H9 (cell line): ENCODE data around the gene SH3RF3. TPM values are rescaled to one million over a fixed set of nuclear protein-coding genes. Genes with fewer than 3 reads are reported as not detected.

Source experiments
- DNase-seq: peaks from one replicate; pipeline ENCODE4 v3.0.0-alpha.2; 2017
- H2AFZ ChIP-seq: one replicate; pipeline ENCODE4 v1.6.1; 2013; ENCODE audit warnings: mild to moderate bottlenecking, low read length, control low read depth, moderate library complexity
- H2AK5ac ChIP-seq: 2 replicates; pipeline ENCODE4 v1.6.1; 2013; ENCODE audit warnings: low read length, control low read depth, mixed read lengths; ENCODE audit not compliant: insufficient read length
- H2BK120ac ChIP-seq: one replicate; pipeline ENCODE4 v1.6.1; 2013; ENCODE audit warnings: low read depth, mild to moderate bottlenecking, low read length, control low read depth, inconsistent platforms; ENCODE audit not compliant: poor library complexity, severe bottlenecking
- H2BK12ac ChIP-seq: 2 replicates; pipeline ENCODE4 v1.6.1; 2013; ENCODE audit warnings: low read length, control low read depth, mixed read lengths, low read depth; ENCODE audit not compliant: insufficient read length
- H2BK15ac ChIP-seq: 2 replicates; pipeline ENCODE4 v1.6.1; 2013; ENCODE audit warnings: low read depth, low read length, control low read depth
- H2BK20ac ChIP-seq: one replicate; pipeline ENCODE4 v1.6.1; 2013; ENCODE audit warnings: low read depth, mild to moderate bottlenecking, low read length, control low read depth, inconsistent platforms; ENCODE audit not compliant: poor library complexity, severe bottlenecking
- H2BK5ac ChIP-seq: 2 replicates; pipeline ENCODE4 v1.6.1; 2013; ENCODE audit warnings: low read length, control low read depth, mixed read lengths; ENCODE audit not compliant: insufficient read length
- H3K14ac ChIP-seq: 2 replicates; pipeline ENCODE4 v1.6.1; 2013; ENCODE audit warnings: low read length, control low read depth; ENCODE audit not compliant: insufficient read depth
- H3K18ac ChIP-seq: 2 replicates; pipeline ENCODE4 v1.6.1; 2013; ENCODE audit warnings: low read depth, mild to moderate bottlenecking, mixed read lengths, low read length, control low read depth; ENCODE audit not compliant: insufficient read length
- H3K23ac ChIP-seq: 2 replicates; pipeline ENCODE4 v1.6.1; 2013; ENCODE audit warnings: low read length, control low read depth, mixed read lengths, low read depth; ENCODE audit not compliant: insufficient read length
- H3K23me2 ChIP-seq: 2 replicates; pipeline ENCODE4 v1.6.1; 2013; ENCODE audit warnings: low read depth, mild to moderate bottlenecking, mixed read lengths, low read length, control low read depth; ENCODE audit not compliant: insufficient read length, poor library complexity, severe bottlenecking
- H3K27ac ChIP-seq: 2 replicates; pipeline ENCODE4 v1.5.1; 2013; ENCODE audit warnings: low read length, control low read depth, mixed read lengths, low read depth; ENCODE audit not compliant: insufficient read length
- H3K27me3 ChIP-seq: 2 replicates; pipeline ENCODE4 v1.6.1; 2013; ENCODE audit warnings: low read length, control low read depth, inconsistent platforms; ENCODE audit not compliant: insufficient read depth
- H3K4ac ChIP-seq: 2 replicates; pipeline ENCODE4 v1.6.1; 2013; ENCODE audit warnings: low read depth, mild to moderate bottlenecking, control low read depth, inconsistent platforms, low read length, moderate library complexity
- H3K4me1 ChIP-seq: 2 replicates; pipeline ENCODE4 v1.6.1; 2013; ENCODE audit warnings: low read length, control low read depth, inconsistent platforms; ENCODE audit not compliant: insufficient read depth
- H3K4me2 ChIP-seq: 2 replicates; pipeline ENCODE4 v1.6.1; 2013; ENCODE audit warnings: low read length, control low read depth, mixed read lengths; ENCODE audit not compliant: insufficient read length, insufficient read depth
- H3K56ac ChIP-seq: 2 replicates; pipeline ENCODE4 v1.6.1; 2013; ENCODE audit warnings: low read depth, mild to moderate bottlenecking, mixed read lengths, low read length, control low read depth; ENCODE audit not compliant: insufficient read length
- H3K79me1 ChIP-seq: 2 replicates; pipeline ENCODE4 v1.6.1; 2013; ENCODE audit warnings: low read depth, mild to moderate bottlenecking, moderate library complexity, low read length, control low read depth, inconsistent platforms; ENCODE audit not compliant: insufficient read depth, poor library complexity, severe bottlenecking
- H3K79me2 ChIP-seq: 2 replicates; pipeline ENCODE4 v1.6.1; 2013; ENCODE audit warnings: low read length, control low read depth, inconsistent platforms; ENCODE audit not compliant: insufficient read depth
- H3K9ac ChIP-seq: 2 replicates; pipeline ENCODE4 v1.6.1; 2013; ENCODE audit warnings: low read length, control low read depth, mixed read lengths; ENCODE audit not compliant: insufficient read length; ENCODE audit errors: extremely low read depth
- H3K9me3 ChIP-seq: one replicate; pipeline ENCODE4 v1.6.1; 2013; ENCODE audit warnings: low read depth, low read length, inconsistent platforms; ENCODE audit not compliant: control insufficient read depth
- H3T11ph ChIP-seq: one replicate; pipeline ENCODE4 v1.6.1; 2013; ENCODE audit warnings: mild to moderate bottlenecking, low read length, control low read depth, inconsistent platforms
- H4K20me1 ChIP-seq: one replicate; pipeline ENCODE4 v1.6.1; 2013; ENCODE audit not compliant: control insufficient read depth, insufficient read length, insufficient read depth
- H4K5ac ChIP-seq: 2 replicates; pipeline ENCODE4 v1.6.1; 2013; ENCODE audit warnings: low read depth, mild to moderate bottlenecking, mixed read lengths, low read length, control low read depth; ENCODE audit not compliant: insufficient read length
- H4K8ac ChIP-seq: replicated peaks from 2 replicates; pipeline ENCODE4 v1.6.1; 2013; ENCODE audit warnings: low read length, control low read depth, mixed read lengths, low read depth; ENCODE audit not compliant: insufficient read length
- H4K91ac ChIP-seq: 2 replicates; pipeline ENCODE4 v1.6.1; 2013; ENCODE audit warnings: low read depth, mild to moderate bottlenecking, moderate library complexity, mixed read lengths, low read length, control low read depth; ENCODE audit not compliant: insufficient read length
- H3K27ac Mint-ChIP-seq, 3 experiments: 2 replicates in 2 of 3; 3 replicates in 1 of 3; pipeline ENCODE4 v1.8.0; 2020 to 2021; ENCODE audit warnings: mixed read lengths in 3 of 3, mild to moderate bottlenecking in 1 of 3, moderate library complexity in 1 of 3
- H3K27me3 Mint-ChIP-seq: 2 replicates; pipeline ENCODE4 v1.8.0; 2021; ENCODE audit warnings: low read depth, mild to moderate bottlenecking, moderate library complexity, mixed read lengths
- H3K36me3 Mint-ChIP-seq, 3 experiments: 2 replicates in 2 of 3; 3 replicates in 1 of 3; pipeline ENCODE4 v1.8.0; 2020 to 2021; ENCODE audit warnings: low read depth in 3 of 3, mixed read lengths in 3 of 3; ENCODE audit not compliant: insufficient read depth in 1 of 3
- H3K4me1 Mint-ChIP-seq, 2 experiments: 2 replicates each; pipeline ENCODE4 v1.8.0; 2020; ENCODE audit warnings: mixed read lengths in 2 of 2
- H3K4me3 Mint-ChIP-seq, 2 experiments: 2 replicates in 1 of 2; 3 replicates in 1 of 2; pipeline ENCODE4 v1.8.0; 2020 to 2021; ENCODE audit warnings: mild to moderate bottlenecking in 2 of 2, mixed read lengths in 2 of 2, moderate library complexity in 1 of 2
- H3K9me3 Mint-ChIP-seq, 2 experiments: 2 replicates in 1 of 2; 3 replicates in 1 of 2; pipeline ENCODE4 v1.8.0; 2020; ENCODE audit warnings: mild to moderate bottlenecking in 2 of 2, mixed read lengths in 2 of 2, moderate library complexity in 1 of 2
- WGBS: extraction: QIAGEN DNeasy Blood & Tissue Kit; methylation state at CpG from one replicate; pipeline ENCODE4 v1.1.7; 2013; ENCODE audit warnings: missing lambda C conversion rate, low lambda C conversion rate, mixed read lengths; ENCODE audit not compliant: insufficient read length; ENCODE audit errors: extremely low coverage; 5-methylcytosine and 5-hydroxymethylcytosine counted together
- total RNA-seq: library from RNA; stranded (reverse); gene quantifications from 2 replicates; pipeline ENCODE4 v1.2.1, GENCODE V29; 2021
- TF ChIP-seq, protein P1 (sequence below): fragments of 200-600 bp; sonication (generic); conservative IDR thresholded peaks from 3 replicates; pipeline ENCODE4 v1.8.0; 2021; ENCODE audit warnings: antibody characterized with exemption, mild to moderate bottlenecking

The SH3RF3 gene
- total RNA-seq, 1 experiment from 2014 or later = 0.46 TPM

DNA sequence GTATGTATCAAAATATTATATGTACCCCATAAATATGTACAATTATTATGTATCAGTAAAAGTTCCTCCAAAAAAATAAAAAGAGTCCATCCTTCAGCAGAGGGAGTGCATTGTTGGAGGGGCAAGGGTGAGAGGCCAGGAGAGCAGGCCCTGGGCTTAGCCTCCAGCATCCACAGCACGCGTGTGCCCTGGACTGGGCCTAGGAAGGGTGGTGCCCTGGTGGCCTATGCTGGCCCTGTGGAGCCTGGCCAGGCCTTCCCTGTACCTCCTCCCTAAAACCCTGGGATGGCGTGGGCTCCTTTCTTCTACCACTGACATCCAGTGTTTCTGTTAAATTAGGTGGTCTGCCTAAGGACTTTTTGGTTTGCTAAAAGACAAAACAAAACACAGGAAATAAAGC lies 93.4 kb downstream of the SH3RF3 start:
- Histone ChIP-seq H3T11ph (no peak overlapping the region), H3K9me3 (no peaks in the 10 kb centered on the region), H2BK12ac (no peak overlapping the region), H3K18ac (no peak overlapping the region), H3K56ac (no peak overlapping the region), H3K79me2 (no peaks in the 10 kb centered on the region), H3K23ac (no peak overlapping the region), H3K9ac (no peak overlapping the region), H2BK15ac (no peak overlapping the region), H2AK5ac (no peak overlapping the region), H3K4ac (no peak overlapping the region), H3K23me2 (no peaks in the 10 kb centered on the region), H3K27ac (no peak overlapping the region), H3K4me1 (no peaks in the 10 kb centered on the region), H2BK120ac (no peak overlapping the region), H4K20me1 (no peaks in the 10 kb centered on the region), H4K5ac (no peak overlapping the region), H4K91ac (no peak overlapping the region), H3K79me1 (no peaks in the 10 kb centered on the region), H2AFZ (no peak overlapping the region), H2BK5ac (no peak overlapping the region), H2BK20ac (no peak overlapping the region), H4K8ac (no peak overlapping the region), H3K27me3 (no peaks in the 10 kb centered on the region), H3K14ac (no peak overlapping the region), H3K4me2 (no peak overlapping the region)
- peaks cover 2% of the 10 kb centered on the region for H3K27me3 Mint-ChIP-seq
- WGBS = no CpG with 5 or more reads among the region's 3 CpGs
- no peaks in the 10 kb centered on the region for H3K36me3 Mint-ChIP-seq
- H3K27ac Mint-ChIP-seq = no peak overlapping the region
- no peaks in the 10 kb centered on the region for H3K9me3 Mint-ChIP-seq
- no peak overlapping the region for H3K4me3 Mint-ChIP-seq
- DNase-seq = no peak
- TF ChIP-seq, protein P1, sequence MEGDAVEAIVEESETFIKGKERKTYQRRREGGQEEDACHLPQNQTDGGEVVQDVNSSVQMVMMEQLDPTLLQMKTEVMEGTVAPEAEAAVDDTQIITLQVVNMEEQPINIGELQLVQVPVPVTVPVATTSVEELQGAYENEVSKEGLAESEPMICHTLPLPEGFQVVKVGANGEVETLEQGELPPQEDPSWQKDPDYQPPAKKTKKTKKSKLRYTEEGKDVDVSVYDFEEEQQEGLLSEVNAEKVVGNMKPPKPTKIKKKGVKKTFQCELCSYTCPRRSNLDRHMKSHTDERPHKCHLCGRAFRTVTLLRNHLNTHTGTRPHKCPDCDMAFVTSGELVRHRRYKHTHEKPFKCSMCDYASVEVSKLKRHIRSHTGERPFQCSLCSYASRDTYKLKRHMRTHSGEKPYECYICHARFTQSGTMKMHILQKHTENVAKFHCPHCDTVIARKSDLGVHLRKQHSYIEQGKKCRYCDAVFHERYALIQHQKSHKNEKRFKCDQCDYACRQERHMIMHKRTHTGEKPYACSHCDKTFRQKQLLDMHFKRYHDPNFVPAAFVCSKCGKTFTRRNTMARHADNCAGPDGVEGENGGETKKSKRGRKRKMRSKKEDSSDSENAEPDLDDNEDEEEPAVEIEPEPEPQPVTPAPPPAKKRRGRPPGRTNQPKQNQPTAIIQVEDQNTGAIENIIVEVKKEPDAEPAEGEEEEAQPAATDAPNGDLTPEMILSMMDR = no peak
- peaks cover 2 to 5% of the 10 kb centered on the region in 2 experiments; a peak in 3 of 4 replicates for H3K4me1 Mint-ChIP-seq
